Subcutaneous abdominal adipose tissue (tissue), 5 donors: Measurements from ENCODE around the gene PAK2.
A peak's percentile ranks its signal among the peaks of the same experiment; 100 is the strongest.
"Not testable (repeated sequence)": the region's sequence is repeated elsewhere in the genome, so short reads cannot be mapped to it uniquely, and the experiment has no call there.

Experiments
- H3K27ac ChIP-seq: one replicate; pipeline ENCODE4 v1.7.0; 2013; ENCODE audit warnings: low read depth, mild to moderate bottlenecking, inconsistent platforms, low read length, moderate library complexity
- H3K27me3 ChIP-seq, 5 donors: one replicate each; pipeline ENCODE4 v1.7.0; 2013; ENCODE audit warnings: low read length in 5 of 5, inconsistent platforms in 1 of 5; ENCODE audit not compliant: control insufficient read depth in 5 of 5, insufficient read depth in 4 of 5
- H3K36me3 ChIP-seq, 5 donors: one replicate each; pipeline ENCODE4 v1.7.0; 2013; ENCODE audit warnings: low read length in 5 of 5; ENCODE audit not compliant: control insufficient read depth in 5 of 5, insufficient read depth in 5 of 5
- H3K4me1 ChIP-seq, 5 donors: one replicate each; pipeline ENCODE4 v1.7.0; 2013; ENCODE audit warnings: low read length in 5 of 5, mild to moderate bottlenecking in 3 of 5, moderate library complexity in 1 of 5; ENCODE audit not compliant: control insufficient read depth in 5 of 5, insufficient read depth in 5 of 5
- H3K4me3 ChIP-seq, 5 donors: one replicate each; pipeline ENCODE4 v1.7.0; 2013; ENCODE audit warnings: low read length in 5 of 5, low read depth in 1 of 5
- H3K9ac ChIP-seq, 5 donors: one replicate each; pipeline ENCODE4 v1.7.0; 2013; ENCODE audit warnings: low read length in 5 of 5, mild to moderate bottlenecking in 4 of 5, moderate library complexity in 3 of 5
- H3K9me3 ChIP-seq, 5 donors: one replicate each; pipeline ENCODE4 v1.7.0; 2013; ENCODE audit warnings: low read length in 5 of 5; ENCODE audit not compliant: control insufficient read depth in 5 of 5
- donor health status: healthy.
- donor health status: healthy.
- donor health status: healthy.
- donor health status: healthy.
- donor health status: healthy.

PAK2 gene

DNA sequence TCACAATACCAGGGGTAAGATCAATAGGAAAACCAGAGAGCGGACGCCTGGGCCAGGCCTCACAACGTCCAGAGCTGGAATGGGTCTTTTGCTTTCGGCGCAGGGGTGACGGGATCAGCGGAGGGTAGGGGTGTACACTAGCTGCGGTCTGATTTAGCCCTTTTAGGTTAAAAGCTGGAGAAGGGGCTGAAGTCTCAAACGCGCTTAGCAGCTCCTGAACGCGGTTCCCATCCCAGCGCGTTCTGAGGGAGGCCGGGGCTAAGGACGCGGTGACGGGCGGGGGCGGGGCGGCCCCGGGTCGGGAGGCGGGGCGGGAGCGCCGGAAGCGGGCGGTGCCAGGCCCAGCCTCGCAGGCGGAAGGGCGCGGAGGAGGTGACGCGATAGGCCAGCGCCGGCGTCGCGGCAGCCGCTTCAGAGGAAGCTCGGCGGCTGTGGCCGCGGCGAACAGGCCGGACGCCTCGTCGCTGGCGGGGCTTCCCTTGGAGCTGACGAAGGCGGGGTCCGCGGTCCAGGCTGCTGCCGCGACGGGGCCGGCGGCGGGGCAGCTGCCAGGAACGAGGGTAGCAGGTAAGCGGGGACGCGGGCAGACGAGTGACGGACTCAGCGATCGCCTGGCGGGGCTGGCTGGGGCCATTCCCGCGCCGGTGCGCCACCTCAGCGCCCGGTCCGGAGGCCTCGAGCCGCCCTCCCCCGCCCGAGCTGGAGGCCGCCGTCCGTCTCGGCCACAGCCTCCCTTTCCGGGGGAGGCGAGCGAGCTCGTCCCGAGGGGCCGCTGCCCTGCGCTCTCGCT is 128.0 kb downstream of the PAK2 start, which contains the start of gene SENP5:
SENP5 (plus strand) TSS at position 414 of the 790 bp plus-strand sequence. CDS start 17,262 bp downstream, outside the sequence.
- Histone ChIP-seq H3K4me1 (peaks cover 5 to 29% (median 18%) of the 10 kb centered on the region in 5 donors), H3K27me3 (no peaks in the 10 kb centered on the region)

GRCh38 chr3:196868297-196868661 is 128.6 kb downstream of the PAK2 start:
- H3K27me3 ChIP-seq, result no peaks in the 10 kb centered on the region
- H3K9ac ChIP-seq, result peak overlapping the region; percentile 95 to 99 (median 97)
- H3K4me3 ChIP-seq, result peak overlapping the region; percentile 90 to 98 (median 95)
- H3K9me3 ChIP-seq, result no peaks in the 10 kb centered on the region
- H3K27ac ChIP-seq, result peak overlapping the region; percentile 87
- H3K4me1 ChIP-seq, result peaks cover 5 to 29% (median 18%) of the 10 kb centered on the region in 5 donors
- no peaks in the 10 kb centered on the region for H3K36me3 ChIP-seq

More for the DNA sequence above, 128.0 kb downstream of the PAK2 start, which contains the start of gene SENP5:
- H3K9me3 ChIP-seq, result no peaks in the 10 kb centered on the region
- peak within 1 kb of the TSS; percentile 90 to 98 (median 95) for H3K4me3 ChIP-seq
- H3K9ac ChIP-seq, result peak within 1 kb of the TSS; percentile 95 to 99 (median 97)
- peak within 1 kb of the TSS; percentile 87 for H3K27ac ChIP-seq
- no peaks in the 10 kb centered on the region for H3K36me3 ChIP-seq

DNA sequence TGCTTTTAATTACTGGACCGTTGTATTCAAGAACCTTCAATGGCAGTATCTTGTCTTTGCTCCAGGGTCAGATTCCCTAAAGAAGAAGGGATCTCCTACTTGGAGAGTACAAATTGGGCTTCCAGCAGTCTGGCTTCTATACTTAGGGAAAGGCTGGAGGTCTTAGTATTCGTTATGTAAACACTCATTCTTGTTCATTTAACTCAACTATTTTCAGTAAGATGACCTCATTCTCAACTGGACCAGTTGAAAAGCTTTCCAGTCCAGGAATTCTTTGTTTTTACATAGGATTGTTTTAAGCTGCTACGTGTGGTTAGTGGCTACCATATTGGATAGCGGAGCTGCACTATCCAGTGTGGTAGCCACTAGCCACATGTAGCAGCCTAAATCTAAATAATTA is 132.7 kb downstream of the PAK2 start:
- no peaks in the 10 kb centered on the region for H3K27me3 ChIP-seq
- no peak overlapping the region for H3K4me3 ChIP-seq
- peaks cover 5 to 23% (median 14%) of the 10 kb centered on the region in 5 donors for H3K4me1 ChIP-seq
- no peak overlapping the region for H3K27ac ChIP-seq
- H3K9me3 ChIP-seq, result no peaks in the 10 kb centered on the region
- H3K9ac ChIP-seq, result no peak overlapping the region
- no peaks in the 10 kb centered on the region for H3K36me3 ChIP-seq

- H3K27ac ChIP-seq, H3K36me3 ChIP-seq, H3K4me1 ChIP-seq, H3K9me3 ChIP-seq, H3K4me3 ChIP-seq, H3K9ac ChIP-seq, H3K27me3 ChIP-seq: not testable (repeated sequence)
These were observed 134.9 kb downstream of the PAK2 start for GRCh38 chr3:196874511-196875094.

GRCh38 chr3:196875258-196875657 is 135.6 kb downstream of the PAK2 start:
- Histone ChIP-seq H3K9ac (no peak overlapping the region), H3K36me3 (peaks cover 0 to 5% (median 0%) of the 10 kb centered on the region in 5 donors), H3K27me3 (no peaks in the 10 kb centered on the region), H3K4me1 (peaks cover 0 to 4% (median 2%) of the 10 kb centered on the region in 5 donors), H3K9me3 (no peaks in the 10 kb centered on the region), H3K4me3 (no peak overlapping the region), H3K27ac (no peak overlapping the region)
